ENCODE measurements around the gene RGL2.

- no peak for TF ChIP-seq CTCF (IDR thresholded peaks at IDR 0.05)
- TF ChIP-seq POLR2AphosphoS5 (IDR thresholded peaks at IDR 0.05; ENCODE audit: low read depth, low read length) = no peak
- no peak for TF ChIP-seq REST (IDR thresholded peaks at IDR 0.05; ENCODE audit: insufficient read depth in 1 of 2, low read depth in 2 of 2, low read length in 1 of 2)
- no peak for TF ChIP-seq TCF7L2 (IDR thresholded peaks at IDR 0.05; ENCODE audit: low read depth, low read length)
- TF ChIP-seq SIN3A (IDR thresholded peaks at IDR 0.05; ENCODE audit: borderline replicate concordance, insufficient read depth, low read depth, low read length) = no peak
Measured at GRCh38 chr6:33317419-33317668, 18.6 kb upstream of the RGL2 start.
